ENCODE data around the gene QTRT2. TPM values are rescaled to one million over a fixed set of nuclear protein-coding genes. Genes with fewer than 3 reads are reported as not detected.
A peak's percentile ranks its signal among the peaks of the same experiment; 100 is the strongest.

The QTRT2 gene
- total RNA-seq (10 to 100 TPM; 21.9 to 45.8 (median 29.2) TPM), polyA plus RNA-seq (10 to 100 TPM in 1 of 3 donors, 1 to 10 TPM in 2; 7.9 to 12.6 (median 8.1) TPM)
- long read RNA-seq, donor 1, full-length matches to known transcripts, result 2 of 2 reads
- long read RNA-seq, donor 1, partial matches to known transcripts, result 0 of 2 reads
- long read RNA-seq, donor 1, other reads (novel, unspliced or antisense), result 0 of 2 reads
- long read RNA-seq, donor 2, result 0 reads

- peaks cover 28 to 61% (median 45%) of the 10 kb centered on the region in 6 donors for H3K4me1 ChIP-seq
- peak within 1 kb of the TSS; percentile 59 to 92 (median 86) for H3K27ac ChIP-seq
- intact Hi-C loops (cut with DNase I; ENCODE audit: low total_unique reads), result no loop called here
- DNase-seq, result peak; percentile 99
- H3K36me3 ChIP-seq, result peaks cover 0 to 12% (median 0%) of the 10 kb centered on the region in 6 donors
- no peaks in the 10 kb centered on the region for H3K27me3 ChIP-seq (replicated peaks in 1 of 7)
- TF ChIP-seq, protein P1, sequence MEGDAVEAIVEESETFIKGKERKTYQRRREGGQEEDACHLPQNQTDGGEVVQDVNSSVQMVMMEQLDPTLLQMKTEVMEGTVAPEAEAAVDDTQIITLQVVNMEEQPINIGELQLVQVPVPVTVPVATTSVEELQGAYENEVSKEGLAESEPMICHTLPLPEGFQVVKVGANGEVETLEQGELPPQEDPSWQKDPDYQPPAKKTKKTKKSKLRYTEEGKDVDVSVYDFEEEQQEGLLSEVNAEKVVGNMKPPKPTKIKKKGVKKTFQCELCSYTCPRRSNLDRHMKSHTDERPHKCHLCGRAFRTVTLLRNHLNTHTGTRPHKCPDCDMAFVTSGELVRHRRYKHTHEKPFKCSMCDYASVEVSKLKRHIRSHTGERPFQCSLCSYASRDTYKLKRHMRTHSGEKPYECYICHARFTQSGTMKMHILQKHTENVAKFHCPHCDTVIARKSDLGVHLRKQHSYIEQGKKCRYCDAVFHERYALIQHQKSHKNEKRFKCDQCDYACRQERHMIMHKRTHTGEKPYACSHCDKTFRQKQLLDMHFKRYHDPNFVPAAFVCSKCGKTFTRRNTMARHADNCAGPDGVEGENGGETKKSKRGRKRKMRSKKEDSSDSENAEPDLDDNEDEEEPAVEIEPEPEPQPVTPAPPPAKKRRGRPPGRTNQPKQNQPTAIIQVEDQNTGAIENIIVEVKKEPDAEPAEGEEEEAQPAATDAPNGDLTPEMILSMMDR (IDR thresholded peaks at IDR 0.05 in 8 of 11, conservative IDR thresholded peaks at IDR 0.05 in 3 of 11), result peak in 2 of 11 experiments; percentile 21 to 22
- TF ChIP-seq POLR2AphosphoS5 (IDR thresholded peaks at IDR 0.05) (peak; percentile 85 to 90 (median 87)), POLR2A (IDR thresholded peaks at IDR 0.05) (peak in 1 of 3 donors; percentile 36)
- peak within 1 kb of the TSS; percentile 67 to 96 (median 80) for H3K4me3 ChIP-seq
- 0 to 1% (median 0%) methylated on average over 27 to 49 of the region's 49 CpGs for WGBS, 5 donors
- H3K9me3 ChIP-seq, result no peaks in the 10 kb centered on the region
Measured at GRCh38 chr3:114056130-114057010, at the start of gene QTRT2, which contains the start of gene CCDC191. Gene QTRT2, plus strand, starts transcription at chr3:114056737. Its CDS starts 8,521 bp downstream, at chr3:114065258. Gene CCDC191, minus strand, starts transcription at chr3:114056526. Its CDS starts 60 bp downstream, at chr3:114056466.

- H3K4me3 ChIP-seq, result peak overlapping the region in 1 of 8 donors; percentile 37
- H3K9me3 ChIP-seq, result no peaks in the 10 kb centered on the region
- peaks cover 0 to 9% (median under 1%) of the 10 kb centered on the region in 6 donors for H3K36me3 ChIP-seq
- 72 to 81% (median 79%) methylated on average over 2 of the region's 2 CpGs for WGBS, 5 donors
- H3K27ac ChIP-seq, result peak overlapping the region in 4 of 8 donors; percentile 34 to 55 (median 41)
- H3K4me1 ChIP-seq, result peaks cover 0 to 11% (median 0%) of the 10 kb centered on the region in 6 donors
- no peaks in the 10 kb centered on the region for H3K27me3 ChIP-seq (replicated peaks in 1 of 7)
- TF ChIP-seq POLR2AphosphoS5 (IDR thresholded peaks at IDR 0.05) (no peak), POLR2A (IDR thresholded peaks at IDR 0.05) (no peak)
- TF ChIP-seq, protein P1 (IDR thresholded peaks at IDR 0.05 in 8 of 11, conservative IDR thresholded peaks at IDR 0.05 in 3 of 11), result no peak
- intact Hi-C loops (cut with DNase I; ENCODE audit: low total_unique reads), result no loop called here
- DNase-seq, result no peak
Measured at GRCh38 chr3:114011059-114011797, 45.3 kb upstream of the QTRT2 start.

DNA sequence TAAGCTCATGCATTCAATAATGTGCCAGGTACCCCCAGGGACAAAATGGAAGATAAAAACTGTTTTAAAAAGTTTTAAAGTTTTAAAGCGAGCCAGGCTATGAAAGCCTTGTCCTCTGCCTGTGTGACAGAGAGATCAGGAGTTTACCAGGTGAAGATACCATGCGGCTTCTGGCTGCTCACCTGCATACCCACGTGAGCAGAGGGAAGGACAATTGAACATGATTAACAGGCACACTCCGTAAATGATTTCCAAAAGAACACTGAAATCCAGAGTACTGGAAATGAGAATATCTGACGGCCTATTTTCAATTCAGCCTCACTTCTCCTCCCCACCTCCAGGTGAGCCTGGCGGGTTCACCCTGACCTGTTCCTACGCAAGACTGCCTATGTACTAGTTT lies 42.3 kb upstream of the QTRT2 start:
- DNase-seq, result no peak
- intact Hi-C loops (cut with DNase I; ENCODE audit: low total_unique reads), result no loop called here
- H3K27ac ChIP-seq, result no peak overlapping the region
- WGBS, 5 donors, result 93 to 99% (median 94%) methylated on average over 7 of the region's 7 CpGs
- H3K4me1 ChIP-seq, result peaks cover 0 to 11% (median 0%) of the 10 kb centered on the region in 6 donors
- no peaks in the 10 kb centered on the region for H3K9me3 ChIP-seq
- H3K4me3 ChIP-seq, result no peak overlapping the region
- TF ChIP-seq, protein P1 (IDR thresholded peaks at IDR 0.05 in 8 of 11, conservative IDR thresholded peaks at IDR 0.05 in 3 of 11), result no peak
- TF ChIP-seq POLR2A (IDR thresholded peaks at IDR 0.05), result no peak
- H3K36me3 ChIP-seq, result peaks cover 0 to 9% (median 0%) of the 10 kb centered on the region in 6 donors
- H3K27me3 ChIP-seq (replicated peaks in 1 of 7), result no peaks in the 10 kb centered on the region

Data from spleen (tissue), 13 donors.